NB4 (cell line): Measurements from ENCODE around the gene IL36RN.

ENCODE experiments used
- DNase-seq: peaks from one replicate; pipeline ENCODE4 v3.0.0; 2010; ENCODE audit warnings: low read depth
- H3K4me3 ChIP-seq: one replicate; pipeline ENCODE4 v1.5.1; 2011; ENCODE audit warnings: mild to moderate bottlenecking, low read depth, low read length, moderate library complexity
- MYC ChIP-seq: IDR thresholded peaks from 2 replicates; pipeline ENCODE4 v1.6.1; 2011; ENCODE audit warnings: low read depth, low read length
- POLR2A ChIP-seq: IDR thresholded peaks from 2 replicates; pipeline ENCODE4 v1.6.1; 2011; ENCODE audit warnings: mild to moderate bottlenecking; ENCODE audit not compliant: insufficient read length; ENCODE audit errors: extremely low read depth
- TF ChIP-seq, protein P1 (sequence below): IDR thresholded peaks from 2 replicates; pipeline ENCODE4 v1.6.1; 2011; ENCODE audit warnings: low read depth, low read length
- TF ChIP-seq, protein P2 (sequence below): IDR thresholded peaks from one replicate; pipeline ENCODE4 v1.5.1; 2012; ENCODE audit warnings: low read depth, low read length

The IL36RN gene

DNA sequence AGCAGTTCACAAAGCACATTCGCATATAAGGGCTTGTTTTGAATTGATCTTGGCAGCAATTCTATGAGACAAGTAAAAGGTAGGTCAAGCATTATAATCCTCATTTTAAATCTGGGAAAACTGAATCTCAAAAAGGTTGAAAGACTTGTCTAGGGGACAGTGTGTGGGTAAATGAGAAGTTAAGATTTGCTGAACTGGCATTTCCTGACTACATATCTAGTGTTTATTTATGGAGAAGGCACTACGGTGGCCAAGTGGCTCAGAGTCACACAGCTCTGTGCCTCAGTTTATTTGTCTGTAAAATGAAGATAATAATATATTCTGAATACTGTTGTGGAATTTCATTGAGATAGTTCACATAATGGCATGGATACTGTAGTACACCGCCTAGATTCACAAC, 52.1 kb downstream of the IL36RN start:
- TF ChIP-seq, protein P1, sequence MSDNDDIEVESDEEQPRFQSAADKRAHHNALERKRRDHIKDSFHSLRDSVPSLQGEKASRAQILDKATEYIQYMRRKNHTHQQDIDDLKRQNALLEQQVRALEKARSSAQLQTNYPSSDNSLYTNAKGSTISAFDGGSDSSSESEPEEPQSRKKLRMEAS, result no peak
- TF ChIP-seq, protein P2, sequence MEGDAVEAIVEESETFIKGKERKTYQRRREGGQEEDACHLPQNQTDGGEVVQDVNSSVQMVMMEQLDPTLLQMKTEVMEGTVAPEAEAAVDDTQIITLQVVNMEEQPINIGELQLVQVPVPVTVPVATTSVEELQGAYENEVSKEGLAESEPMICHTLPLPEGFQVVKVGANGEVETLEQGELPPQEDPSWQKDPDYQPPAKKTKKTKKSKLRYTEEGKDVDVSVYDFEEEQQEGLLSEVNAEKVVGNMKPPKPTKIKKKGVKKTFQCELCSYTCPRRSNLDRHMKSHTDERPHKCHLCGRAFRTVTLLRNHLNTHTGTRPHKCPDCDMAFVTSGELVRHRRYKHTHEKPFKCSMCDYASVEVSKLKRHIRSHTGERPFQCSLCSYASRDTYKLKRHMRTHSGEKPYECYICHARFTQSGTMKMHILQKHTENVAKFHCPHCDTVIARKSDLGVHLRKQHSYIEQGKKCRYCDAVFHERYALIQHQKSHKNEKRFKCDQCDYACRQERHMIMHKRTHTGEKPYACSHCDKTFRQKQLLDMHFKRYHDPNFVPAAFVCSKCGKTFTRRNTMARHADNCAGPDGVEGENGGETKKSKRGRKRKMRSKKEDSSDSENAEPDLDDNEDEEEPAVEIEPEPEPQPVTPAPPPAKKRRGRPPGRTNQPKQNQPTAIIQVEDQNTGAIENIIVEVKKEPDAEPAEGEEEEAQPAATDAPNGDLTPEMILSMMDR, result no peak
- TF ChIP-seq MYC (no peak), POLR2A (no peak)
- DNase-seq, result no peak

DNA sequence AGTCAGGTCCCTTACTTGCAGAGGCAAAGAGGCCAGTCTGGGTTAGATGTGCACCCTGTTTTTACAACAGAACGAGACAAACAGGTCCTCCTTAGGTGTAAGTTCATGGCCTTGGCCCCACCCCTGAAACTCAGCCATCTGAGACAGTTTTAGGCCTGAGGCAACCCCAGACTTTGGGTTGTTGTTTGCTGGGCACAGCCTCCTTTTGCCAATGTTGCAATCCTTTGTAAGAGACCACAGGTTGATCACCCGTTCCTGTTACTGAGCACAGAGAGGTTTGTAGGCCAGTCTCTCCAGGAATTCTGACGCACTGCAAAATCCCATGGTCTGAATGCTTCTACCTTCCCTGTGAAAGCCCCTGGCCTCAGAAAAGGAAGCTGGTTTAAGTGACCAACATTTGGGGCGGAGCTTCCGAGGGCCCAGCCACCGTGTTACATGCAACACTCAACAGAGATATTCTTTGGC, 52.9 kb downstream of the IL36RN start:
- TF ChIP-seq, protein P2, result no peak
- no peak for TF ChIP-seq POLR2A
- TF ChIP-seq MYC, result peak; percentile 26; the same call in 1 of the 2 replicates
- TF ChIP-seq, protein P1, result no peak
- H3K4me3 ChIP-seq, result no peak overlapping the region
- peak; percentile 82 for DNase-seq

More for the DNA sequence above, 52.1 kb downstream of the IL36RN start:
- H3K4me3 ChIP-seq, result no peak overlapping the region

- DNase-seq, result no peak
- TF ChIP-seq MYC (no peak), POLR2A (no peak)
- TF ChIP-seq, protein P1, result no peak
- TF ChIP-seq, protein P2, result no peak
- H3K4me3 ChIP-seq, result no peak overlapping the region
Observed at GRCh38 chr2:113112441-113112840, 53.4 kb downstream of the IL36RN start.

- DNase-seq, result no peak
- TF ChIP-seq MYC, result no peak
- TF ChIP-seq POLR2A, result no peak
- TF ChIP-seq, protein P1, result no peak
- TF ChIP-seq, protein P2, result no peak
- H3K4me3 ChIP-seq, result no peak overlapping the region
Observed at GRCh38 chr2:113112871-113113270, 53.9 kb downstream of the IL36RN start.

- no peak overlapping the region for H3K4me3 ChIP-seq
- TF ChIP-seq, protein P2, result no peak
- TF ChIP-seq, protein P1, result no peak
- DNase-seq, result no peak
Observed at GRCh38 chr2:113113807-113114206, 54.8 kb downstream of the IL36RN start.
